BJ (cell line): ENCODE measurements around the gene TMED1. TPM values are rescaled to one million over a fixed set of nuclear protein-coding genes. Genes with fewer than 3 reads are reported as not detected.
A peak's percentile ranks its signal among the peaks of the same experiment; 100 is the strongest.

Source experiments
- CTCF ChIA-PET: fragments of 350-600 bp; formaldehyde crosslinking; extraction: SDS; loops from one replicate; lab custom pipeline; 2021; ENCODE audit warnings: antibody characterized with exemption, inconsistent platforms; lab: Yijun Ruan, JAX
- POLR2A ChIA-PET: fragments of 300-600 bp; sonication (Branson Sonifier 250); formaldehyde crosslinking; extraction: SDS; loops from one replicate; lab custom pipeline; 2021; ENCODE audit warnings: antibody characterized with exemption; lab: Charles Lee
- DNase-seq: peaks from one replicate; pipeline ENCODE4 v3.0.0-alpha.2; 2011; ENCODE audit warnings: low read depth
- H3K27me3 ChIP-seq: 2 replicates; pipeline ENCODE4 v1.6.0; 2011; ENCODE audit warnings: low read length; ENCODE audit not compliant: control insufficient read depth, insufficient read depth
- H3K36me3 ChIP-seq: 2 replicates; pipeline ENCODE4 v1.5.1; 2011; ENCODE audit warnings: low read length; ENCODE audit not compliant: control insufficient read depth, insufficient read depth
- H3K4me3 ChIP-seq: 2 replicates; pipeline ENCODE4 v1.5.1; 2011; ENCODE audit warnings: low read depth, mild to moderate bottlenecking, control low read depth, low read length
- polyA minus RNA-seq: library from RNA; depleted of rRNA, polyadenylated mRNA; stranded (reverse); fragments of >200 nt; gene quantifications from 2 replicates; pipeline ENCODE4 v1.2.3, GENCODE V29; 2011; rRNA and poly(A)+ RNA removed
- polyA plus RNA-seq: library from polyadenylated mRNA; depleted of rRNA; stranded (reverse); fragments of >200 nt; gene quantifications from 2 replicates; pipeline ENCODE4 v1.2.3, GENCODE V29; 2011; rRNA removed
- TF ChIP-seq, protein P1 (sequence below): IDR thresholded peaks from 2 replicates; pipeline ENCODE4 v1.5.1; 2011; ENCODE audit warnings: low read depth, mild to moderate bottlenecking, control low read depth, inconsistent platforms, low read length, moderate library complexity; ENCODE audit not compliant: insufficient read depth

Gene TMED1
- polyA plus RNA-seq = 50.2 and 85.3 TPM in 2 replicates
- polyA minus RNA-seq = 11.9 and 14.3 TPM in 2 replicates

GRCh38 chr19:10835754-10836478, at the start of gene TMED1:
Gene TMED1 (minus strand): TSS chr19:10836212. CDS start chr19:10836191, 21 bp downstream.
- POLR2A ChIA-PET = interaction anchor here (0.5 to 1.4 kb wide), 5 partner anchors 17 to 118 kb away, joined by 3 to 5 read pairs (median 3); partner anchors contain the start of genes CARM1 and DNM2
- no peaks in the 10 kb centered on the region for H3K27me3 ChIP-seq
- TF ChIP-seq, protein P1, sequence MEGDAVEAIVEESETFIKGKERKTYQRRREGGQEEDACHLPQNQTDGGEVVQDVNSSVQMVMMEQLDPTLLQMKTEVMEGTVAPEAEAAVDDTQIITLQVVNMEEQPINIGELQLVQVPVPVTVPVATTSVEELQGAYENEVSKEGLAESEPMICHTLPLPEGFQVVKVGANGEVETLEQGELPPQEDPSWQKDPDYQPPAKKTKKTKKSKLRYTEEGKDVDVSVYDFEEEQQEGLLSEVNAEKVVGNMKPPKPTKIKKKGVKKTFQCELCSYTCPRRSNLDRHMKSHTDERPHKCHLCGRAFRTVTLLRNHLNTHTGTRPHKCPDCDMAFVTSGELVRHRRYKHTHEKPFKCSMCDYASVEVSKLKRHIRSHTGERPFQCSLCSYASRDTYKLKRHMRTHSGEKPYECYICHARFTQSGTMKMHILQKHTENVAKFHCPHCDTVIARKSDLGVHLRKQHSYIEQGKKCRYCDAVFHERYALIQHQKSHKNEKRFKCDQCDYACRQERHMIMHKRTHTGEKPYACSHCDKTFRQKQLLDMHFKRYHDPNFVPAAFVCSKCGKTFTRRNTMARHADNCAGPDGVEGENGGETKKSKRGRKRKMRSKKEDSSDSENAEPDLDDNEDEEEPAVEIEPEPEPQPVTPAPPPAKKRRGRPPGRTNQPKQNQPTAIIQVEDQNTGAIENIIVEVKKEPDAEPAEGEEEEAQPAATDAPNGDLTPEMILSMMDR = peak; percentile 17; the same call in 1 of the 2 replicates
- DNase-seq = peak; percentile 94
- H3K36me3 ChIP-seq = peaks cover 9% of the 10 kb centered on the region
- peak within 1 kb of the TSS; percentile 66 for H3K4me3 ChIP-seq
- CTCF ChIA-PET = interaction anchor here (0.6 to 3.0 kb wide), 12 partner anchors 8 to 119 kb away, joined by 3 to 21 read pairs (median 4); partner anchors contain the start of gene DNM2

DNA sequence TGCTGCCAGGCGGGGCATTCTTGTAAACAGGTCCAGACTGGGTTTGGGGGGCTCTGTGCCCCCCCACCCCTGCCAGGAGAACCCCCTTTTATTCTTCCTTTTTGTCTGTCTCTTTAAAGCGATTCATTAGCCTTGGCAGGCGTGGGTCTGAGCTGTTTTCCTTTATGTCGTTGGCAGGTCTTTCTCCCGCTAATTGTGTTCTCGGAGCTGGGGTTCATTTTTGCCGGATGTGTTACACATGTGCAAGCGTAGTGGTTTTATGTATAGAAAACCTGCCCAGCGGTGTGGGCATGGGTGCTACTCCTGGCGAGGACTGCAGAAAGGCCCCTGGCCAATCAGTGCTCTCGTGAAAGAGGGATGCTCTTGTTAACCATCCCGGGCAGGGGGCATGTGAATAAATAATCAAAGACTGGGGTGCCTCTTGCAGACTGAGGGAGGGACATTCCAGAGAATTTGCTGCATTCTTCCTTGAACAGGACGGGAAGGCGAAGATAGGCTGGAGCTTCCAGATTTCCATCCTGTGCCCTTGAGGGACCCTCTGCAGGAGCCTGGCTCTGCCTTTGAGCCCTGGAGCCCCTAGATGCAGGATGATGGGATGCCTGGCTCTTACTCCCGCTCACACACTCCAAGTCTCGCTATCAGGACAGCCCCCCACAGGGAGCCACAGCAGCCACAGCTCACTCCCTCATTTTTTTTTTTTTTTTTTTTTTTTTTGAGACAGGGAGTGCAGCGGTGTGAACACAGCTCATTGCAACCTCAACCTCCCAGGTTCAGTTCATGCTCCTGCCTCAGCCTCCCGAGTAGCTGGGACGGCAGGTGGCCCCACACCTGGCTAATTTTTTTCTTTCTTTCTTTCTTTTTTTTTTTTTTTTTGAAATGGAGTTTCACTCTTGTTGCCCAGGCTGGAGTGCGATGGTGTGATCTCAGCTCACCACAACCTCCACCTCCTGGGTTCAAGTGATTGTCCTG, 49.5 kb upstream of the TMED1 start:
- no peaks in the 10 kb centered on the region; the same call in 1 of the 2 replicates for H3K36me3 ChIP-seq
- ChIA-PET CTCF (interaction anchor here (1.5 kb wide), 1 partner anchor 15 kb away, joined by 6 read pairs; the partner anchor contains the start of gene CARM1), POLR2A (interaction anchor here (0.6 to 0.7 kb wide), 2 partner anchors 71 to 203 kb away, joined by 3 to 5 read pairs; no protein-coding TSS in a partner anchor)
- TF ChIP-seq, protein P1 = no peak
- H3K4me3 ChIP-seq = no peak overlapping the region
- no peak for DNase-seq
- no peaks in the 10 kb centered on the region for H3K27me3 ChIP-seq

- CTCF ChIA-PET = interaction anchor here (0.5 to 1.5 kb wide), 3 partner anchors 10 to 14 kb away, joined by 4 to 6 read pairs (median 4); partner anchors contain the start of gene CARM1
- TF ChIP-seq, protein P1 = no peak
- no peaks in the 10 kb centered on the region for H3K27me3 ChIP-seq
- H3K36me3 ChIP-seq = no peaks in the 10 kb centered on the region; the same call in 1 of the 2 replicates
- H3K4me3 ChIP-seq = no peak overlapping the region
- POLR2A ChIA-PET = no interaction called here
- peak; percentile 37 for DNase-seq
These were observed 48.3 kb upstream of the TMED1 start for GRCh38 chr19:10884274-10884673.

- Histone ChIP-seq H3K36me3 (no peaks in the 10 kb centered on the region), H3K4me3 (no peak overlapping the region), H3K27me3 (no peaks in the 10 kb centered on the region)
- TF ChIP-seq, protein P1 = no peak
- POLR2A ChIA-PET = no interaction called here
- no peak for DNase-seq
- CTCF ChIA-PET = interaction anchor here (1.4 to 2.9 kb wide), 3 partner anchors 9 to 54 kb away, joined by 4 to 13 read pairs (median 13); no protein-coding TSS in a partner anchor
These were observed 46.1 kb upstream of the TMED1 start for GRCh38 chr19:10882108-10882457.
